GM18520 (cell line): Measurements from ENCODE around the gene CRTC3.

ENCODE experiments used
- ATAC-seq: cut with Tn5 transposase; IDR thresholded peaks from one replicate; pipeline ENCODE4 v1.9.1; 2021; ENCODE audit not compliant: unreplicated experiment

The CRTC3 gene

DNA sequence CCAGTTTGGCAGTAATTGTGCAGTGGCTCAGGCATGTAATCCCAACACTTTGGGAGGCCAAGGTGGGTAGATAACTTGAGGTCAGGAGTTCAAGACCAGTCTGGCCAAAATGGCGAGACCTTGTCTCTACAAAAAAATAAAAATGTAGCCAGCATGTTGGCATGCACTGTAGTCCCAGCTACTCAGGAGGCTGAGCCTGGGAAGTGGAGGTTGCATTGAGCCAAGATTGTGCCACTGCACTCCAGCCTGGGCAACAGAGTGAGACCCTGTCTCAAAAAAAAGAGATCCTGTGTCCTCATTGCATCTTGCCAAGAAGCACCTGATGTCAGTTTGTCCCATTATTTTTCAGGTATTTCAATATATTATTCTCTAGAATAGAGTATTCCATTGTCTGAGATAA, 61.8 kb downstream of the CRTC3 start:
- ATAC-seq, result no peak

- ATAC-seq, result no peak
Observed at GRCh38 chr15:90592131-90592881, 62.6 kb downstream of the CRTC3 start.

DNA sequence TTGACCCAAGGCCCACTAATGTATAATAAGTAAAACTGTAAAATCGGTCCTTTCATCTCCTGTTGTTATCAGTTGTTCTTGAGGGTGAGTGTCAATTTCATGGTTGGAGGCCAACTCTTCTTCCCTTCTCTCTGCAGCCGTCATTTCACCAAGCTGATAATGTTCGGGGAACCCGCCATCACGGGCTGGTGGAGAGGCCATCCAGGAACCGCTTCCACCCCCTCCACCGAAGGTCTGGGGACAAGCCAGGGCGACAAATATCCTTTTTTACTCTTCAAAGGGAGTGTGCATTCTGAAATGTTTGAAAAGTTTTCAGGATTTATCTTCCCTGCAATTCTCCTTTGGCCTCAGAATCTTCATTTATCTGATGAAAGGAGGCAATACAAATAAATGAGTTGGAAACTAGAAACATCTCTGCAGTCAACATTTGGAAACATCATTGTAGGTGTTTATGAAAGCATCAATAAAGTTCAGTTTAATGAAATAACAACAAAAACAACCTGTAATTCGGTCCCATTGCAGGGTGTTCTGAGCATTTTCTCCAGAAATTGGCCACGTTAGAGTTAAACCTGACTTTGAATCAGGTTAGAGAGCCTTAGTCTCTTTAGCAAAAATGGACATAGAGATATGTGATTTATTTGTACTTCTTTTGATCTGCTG, 63.9 kb downstream of the CRTC3 start:
- no peak for ATAC-seq

DNA sequence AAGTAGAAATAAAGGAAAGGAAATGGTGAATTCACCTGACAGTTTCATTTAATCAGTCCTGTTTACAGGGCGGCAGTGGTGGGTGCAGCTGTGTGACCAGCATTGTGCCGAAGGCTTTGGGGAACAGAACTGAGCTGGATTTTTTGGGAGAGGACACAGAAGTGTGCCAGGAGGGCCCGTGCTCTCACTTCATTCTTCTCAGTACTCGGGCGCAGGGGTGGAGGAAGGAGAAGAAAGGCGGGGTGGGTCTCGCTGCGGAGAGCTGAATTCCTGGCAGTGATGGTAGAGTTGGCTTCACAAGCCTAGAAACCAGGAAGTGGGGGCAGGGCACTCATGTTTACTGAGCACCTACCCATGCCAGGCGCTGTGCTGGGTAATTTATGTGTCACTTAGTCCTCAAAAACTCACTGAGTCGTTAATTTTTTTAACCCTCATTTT, 64.6 kb downstream of the CRTC3 start:
- ATAC-seq, result no peak

DNA sequence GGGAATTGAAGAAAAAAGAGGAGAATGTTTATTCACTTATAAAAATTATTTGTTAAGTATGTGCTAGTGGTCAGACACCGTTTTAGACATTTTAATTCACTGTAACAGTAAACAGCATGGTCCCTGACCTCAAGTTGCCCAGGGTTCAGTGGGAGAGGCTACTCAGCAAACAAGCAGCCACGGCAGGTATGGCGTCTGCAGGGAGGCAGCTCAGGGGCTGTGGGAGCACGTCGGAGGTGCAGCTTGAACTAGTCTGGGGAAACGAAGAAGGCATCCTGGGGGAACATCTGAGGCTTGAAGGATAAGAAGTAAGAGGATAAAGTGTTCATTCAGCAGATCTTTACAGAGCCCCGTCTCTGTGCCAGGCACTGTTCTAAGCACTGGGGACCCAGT, 66.0 kb downstream of the CRTC3 start:
- ATAC-seq, result no peak

- ATAC-seq, result no peak
Observed at GRCh38 chr15:90596943-90597342, 67.2 kb downstream of the CRTC3 start.

GRCh38 chr15:90597577-90597976, 67.9 kb downstream of the CRTC3 start:
- no peak for ATAC-seq

DNA sequence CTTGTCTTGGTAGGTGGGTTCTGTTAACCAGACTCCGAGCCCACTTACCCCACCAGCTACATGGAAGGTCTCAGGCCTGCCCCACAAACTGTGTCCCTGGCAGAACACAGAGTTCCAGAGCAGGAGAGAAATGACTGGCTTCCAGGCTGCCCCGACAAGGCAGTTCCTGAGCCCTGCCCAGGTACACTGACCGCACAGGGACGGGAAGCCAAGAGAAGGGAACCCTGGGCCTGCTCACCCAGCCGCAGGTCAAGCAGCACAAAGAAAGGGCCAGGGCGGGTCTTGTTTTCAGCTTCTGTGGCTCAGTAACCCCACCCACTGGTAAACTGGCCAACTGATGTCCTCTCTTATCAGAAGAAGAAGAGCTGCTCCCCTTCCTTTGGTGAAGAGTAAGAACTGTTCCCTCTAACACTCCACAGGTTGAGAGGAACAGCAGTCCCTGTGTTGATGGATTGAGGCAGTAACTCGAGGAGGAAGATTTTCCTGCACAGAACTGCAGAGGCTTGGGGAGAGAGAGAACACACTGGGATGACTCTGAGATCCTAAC, 68.4 kb downstream of the CRTC3 start:
- ATAC-seq, result no peak

DNA sequence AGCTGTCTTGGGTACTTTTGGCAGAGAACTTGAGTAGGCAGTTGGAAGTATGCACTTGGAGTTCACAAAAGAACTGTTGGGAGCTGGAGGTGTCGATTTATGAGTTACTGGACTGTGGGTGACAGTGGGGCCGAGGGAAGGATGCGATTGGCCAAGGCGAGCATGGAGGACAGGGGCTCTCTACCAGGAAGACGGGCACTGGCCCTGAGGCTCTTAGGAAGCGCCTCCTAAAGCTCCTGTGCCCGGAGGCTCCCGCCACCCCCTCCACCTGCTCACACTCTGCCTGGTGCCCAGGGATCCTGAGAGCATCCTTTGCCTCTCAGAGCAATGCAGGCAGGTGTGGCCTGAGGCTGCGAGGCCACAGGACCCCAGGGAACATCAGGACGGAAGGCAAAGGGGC, 69.0 kb downstream of the CRTC3 start:
- ATAC-seq, result no peak

GRCh38 chr15:90599116-90599515, 69.4 kb downstream of the CRTC3 start:
- ATAC-seq, result no peak

- ATAC-seq, result no peak
Observed at GRCh38 chr15:90599644-90600043, 69.9 kb downstream of the CRTC3 start.

- no peak for ATAC-seq
Observed at GRCh38 chr15:90600954-90601353, 71.2 kb downstream of the CRTC3 start.

- no peak for ATAC-seq
Observed at GRCh38 chr15:90603893-90604292, 74.2 kb downstream of the CRTC3 start.

DNA sequence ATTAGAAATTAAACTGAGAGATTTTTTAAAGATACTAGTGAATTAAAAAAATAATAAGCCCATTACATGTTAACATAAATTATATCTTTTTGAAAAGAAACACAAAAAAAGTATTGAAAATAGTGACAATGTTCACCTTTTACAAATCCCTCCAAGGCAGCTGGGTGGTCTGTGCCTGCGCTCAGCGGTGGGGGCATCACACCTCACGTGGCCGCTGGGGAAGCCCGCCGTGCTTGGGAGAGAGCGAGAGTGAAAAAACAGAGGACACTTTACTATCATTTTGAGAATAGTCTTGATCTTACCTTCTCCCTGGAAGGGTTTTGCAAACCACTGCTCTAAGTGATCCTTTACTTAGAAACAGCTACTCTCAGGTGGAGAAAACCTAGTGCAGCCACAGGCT, 76.9 kb downstream of the CRTC3 start:
- no peak for ATAC-seq

DNA sequence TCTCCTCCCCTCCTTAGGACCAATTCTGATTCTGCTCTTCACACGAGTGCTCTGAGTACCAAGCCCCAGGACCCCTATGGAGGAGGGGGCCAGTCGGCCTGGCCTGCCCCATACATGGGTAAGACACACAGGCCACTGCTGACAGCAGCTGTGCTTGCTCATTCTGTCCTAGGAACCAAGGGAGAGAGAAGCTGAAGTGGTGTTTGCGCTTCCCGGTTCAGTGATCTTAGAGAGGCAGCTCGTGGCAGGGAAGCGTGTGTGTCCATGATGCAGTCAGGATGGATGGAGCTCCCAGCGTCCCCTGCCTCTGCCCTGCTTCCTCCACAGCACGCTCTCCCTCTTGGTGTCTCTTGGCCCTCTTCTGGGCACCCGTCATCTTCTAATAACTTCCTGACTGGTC, 77.6 kb downstream of the CRTC3 start:
- ATAC-seq, result no peak

- ATAC-seq, result no peak
Observed at GRCh38 chr15:90609242-90610180, 79.8 kb downstream of the CRTC3 start.

GRCh38 chr15:90610190-90610589, 80.5 kb downstream of the CRTC3 start:
- no peak for ATAC-seq

GRCh38 chr15:90611157-90611556, 81.4 kb downstream of the CRTC3 start:
- no peak for ATAC-seq

GRCh38 chr15:90617171-90617570, 87.4 kb downstream of the CRTC3 start:
- ATAC-seq, result no peak

DNA sequence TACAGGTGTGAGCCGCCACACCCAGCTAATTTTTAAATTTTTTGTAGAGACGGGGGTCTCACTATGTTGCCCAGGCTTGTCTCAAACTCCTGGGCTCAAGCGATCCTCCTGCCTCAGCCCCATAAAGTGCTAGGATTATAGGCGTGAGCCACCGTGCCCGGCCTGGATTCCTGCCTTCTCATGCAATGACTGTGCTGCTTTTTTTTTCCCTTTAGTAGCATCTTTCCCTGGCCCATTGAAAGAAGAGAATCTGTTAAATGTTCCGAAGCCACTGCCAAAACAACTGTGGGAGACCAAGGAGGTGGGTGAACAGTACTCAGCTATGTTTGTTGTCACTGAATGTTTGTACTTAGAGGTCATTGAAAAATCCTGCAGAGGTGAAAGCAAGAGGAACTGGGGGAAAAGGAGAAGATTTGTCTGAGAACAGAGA, 88.0 kb downstream of the CRTC3 start:
- ATAC-seq, result no peak
